HG02588 (cell line): ENCODE measurements around the gene MRPL20.
A peak's percentile ranks its signal among the peaks of the same experiment; 100 is the strongest.
"Not testable (repeated sequence)": the region's sequence is repeated elsewhere in the genome, so short reads cannot be mapped to it uniquely, and the experiment has no call there.

Source experiments
- ATAC-seq: cut with Tn5 transposase; IDR thresholded peaks from one replicate; pipeline ENCODE4 v1.9.1; 2021; ENCODE audit warnings: mild to moderate bottlenecking, moderate library complexity; ENCODE audit not compliant: unreplicated experiment

The MRPL20 gene

DNA sequence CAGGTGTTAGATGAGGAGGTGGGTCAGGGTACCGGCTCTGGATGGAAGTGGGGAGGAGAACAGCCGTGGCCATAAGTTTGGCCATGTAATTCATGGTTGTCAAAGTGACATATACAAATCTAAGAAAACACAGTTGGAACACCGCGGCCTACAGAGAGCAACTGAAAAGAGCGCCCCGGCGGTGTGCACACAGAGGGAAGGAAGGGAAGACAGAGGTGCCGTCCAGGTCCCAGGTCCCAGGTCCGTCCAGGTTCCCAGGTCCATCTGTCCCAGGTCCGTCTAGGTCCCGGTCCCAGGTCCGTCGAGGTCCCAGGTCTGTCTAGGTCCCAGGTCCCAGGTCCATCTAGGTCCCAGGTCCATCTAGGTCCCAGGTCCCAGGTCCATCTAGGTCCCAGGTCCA is 4.5 kb upstream of the MRPL20 start:
- no peak for ATAC-seq

DNA sequence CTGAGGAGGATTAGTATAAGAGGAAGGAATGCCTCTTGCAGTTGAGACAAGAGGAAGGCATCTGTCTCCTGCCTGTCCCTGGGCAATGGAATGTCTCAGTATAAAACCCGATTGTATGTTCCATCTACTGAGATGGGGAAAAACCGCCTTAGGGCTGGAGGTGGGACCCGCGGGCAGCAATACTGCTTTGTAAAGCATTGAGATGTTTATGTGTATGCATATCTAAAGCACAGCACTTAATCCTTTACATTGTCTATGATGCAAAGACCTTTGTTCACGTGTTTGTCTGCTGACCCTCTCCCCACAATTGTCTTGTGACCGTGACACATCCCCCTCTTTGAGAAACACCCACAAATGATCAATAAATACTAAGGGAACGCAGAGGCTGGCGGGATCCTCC is 3.1 kb upstream of the MRPL20 start:
- ATAC-seq, result not testable (repeated sequence)

- peak; percentile 25 for ATAC-seq
Observed at GRCh38 chr1:1407636-1408318, 684 bp upstream of the MRPL20 start.

DNA sequence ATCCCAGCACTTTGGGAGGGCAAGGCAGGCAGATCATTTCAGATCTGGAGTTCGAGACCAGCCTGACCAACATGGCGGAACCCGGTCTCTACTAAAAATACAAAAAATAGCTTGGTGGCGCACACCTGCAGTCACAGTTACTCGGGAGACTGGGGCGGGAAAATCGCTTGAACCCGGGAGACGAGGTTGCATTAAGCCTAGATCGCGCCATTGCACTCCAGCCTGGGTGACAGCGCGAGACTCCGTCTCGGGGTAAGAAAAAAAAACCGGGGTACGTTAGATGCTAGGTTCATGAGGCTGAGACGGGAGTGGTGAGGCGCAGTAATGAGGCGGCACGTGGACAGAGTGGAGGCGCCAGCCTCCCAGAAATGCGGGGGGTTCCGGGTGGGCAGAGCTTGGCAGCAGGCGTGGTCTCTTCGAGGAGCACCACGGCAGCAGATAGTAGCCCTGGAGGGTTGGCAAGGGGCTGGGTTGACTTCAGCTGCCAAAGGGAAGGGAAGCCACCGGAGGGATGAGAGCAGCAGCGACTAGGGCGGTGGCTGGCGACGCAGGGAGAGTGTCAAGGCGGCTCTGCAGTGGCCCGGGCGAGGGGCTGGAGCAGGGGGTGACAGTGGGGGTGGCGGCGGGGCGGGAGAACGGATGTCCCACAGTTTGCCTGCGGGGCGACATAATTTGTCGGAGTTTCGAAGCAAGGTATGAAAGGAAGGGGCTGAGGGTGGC is 832 bp downstream of the MRPL20 start:
- no peak for ATAC-seq

GRCh38 chr1:1403653-1404052 is 3.4 kb downstream of the MRPL20 start:
- ATAC-seq, result no peak

DNA sequence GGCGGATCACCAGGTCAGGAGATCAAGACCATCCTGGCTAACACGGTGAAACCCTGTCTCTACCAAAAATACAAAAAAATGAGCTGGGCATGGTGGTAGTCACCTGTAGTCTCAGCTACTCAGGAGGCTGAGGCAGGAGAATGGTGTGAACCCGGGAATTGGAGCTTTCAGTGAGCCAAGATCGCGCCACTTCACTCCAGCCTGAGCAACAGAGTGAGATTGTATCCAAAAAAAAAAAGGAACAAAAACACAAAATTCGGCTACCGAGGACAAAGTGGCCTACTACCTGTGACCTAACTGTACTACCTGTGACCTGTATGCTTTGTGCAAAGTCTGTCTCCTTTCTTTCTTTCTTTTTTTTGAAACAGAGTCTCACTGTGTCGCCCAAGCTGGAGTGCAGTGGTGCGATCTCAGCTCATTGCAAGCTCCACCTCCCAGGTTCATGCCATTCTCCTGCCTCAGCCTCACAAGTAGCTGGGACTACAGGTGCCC is 4.1 kb downstream of the MRPL20 start:
- not testable (repeated sequence) for ATAC-seq

- no peak for ATAC-seq
Observed at GRCh38 chr1:1402072-1402900, 4.8 kb downstream of the MRPL20 start.

GRCh38 chr1:1401457-1402010 is 5.6 kb downstream of the MRPL20 start:
- no peak for ATAC-seq

- no peak for ATAC-seq
Observed at GRCh38 chr1:1400576-1401456, 6.3 kb downstream of the MRPL20 start.

GRCh38 chr1:1399872-1400575 is 7.1 kb downstream of the MRPL20 start:
- no peak for ATAC-seq

DNA sequence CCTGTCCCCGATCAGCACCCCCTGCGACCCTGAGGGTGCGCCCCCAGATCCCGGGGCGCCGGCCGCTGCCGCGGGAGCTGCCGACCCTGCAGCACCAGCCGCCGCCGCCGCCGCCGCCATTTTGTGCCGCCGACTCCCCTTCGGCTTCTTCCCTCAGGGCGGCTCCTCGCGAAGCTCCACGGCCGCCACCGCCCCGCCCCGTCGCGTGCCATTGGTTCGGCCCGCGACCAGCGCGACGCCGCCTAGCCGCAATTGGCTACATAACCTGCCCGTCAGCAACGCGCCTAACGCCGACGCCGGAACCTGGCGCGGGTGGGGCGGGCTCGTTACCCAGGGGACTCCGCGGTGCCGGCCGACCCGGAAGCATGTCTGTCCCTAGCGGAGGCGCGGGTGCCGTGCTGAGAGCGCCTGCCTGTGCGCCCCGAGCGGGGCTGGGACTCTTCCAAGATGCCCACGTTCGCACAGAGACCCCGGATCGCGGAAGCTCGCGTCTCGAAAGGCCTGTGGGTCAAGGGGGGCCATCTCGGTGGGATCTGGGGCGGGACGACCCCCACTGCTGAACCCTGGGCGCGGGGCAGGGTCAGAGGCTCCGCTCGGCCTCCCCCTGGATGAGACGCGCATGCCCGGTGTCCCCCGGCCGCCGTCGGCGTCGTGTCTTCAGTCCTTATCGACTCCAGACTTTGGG is 7.8 kb downstream of the MRPL20 start, which contains the start of gene CCNL2:
Gene CCNL2, minus strand, starts transcription at position 149 of the 685 bp plus-strand sequence. Its CDS starts 29 bp downstream, at position 120.
- peak; percentile 89 for ATAC-seq

DNA sequence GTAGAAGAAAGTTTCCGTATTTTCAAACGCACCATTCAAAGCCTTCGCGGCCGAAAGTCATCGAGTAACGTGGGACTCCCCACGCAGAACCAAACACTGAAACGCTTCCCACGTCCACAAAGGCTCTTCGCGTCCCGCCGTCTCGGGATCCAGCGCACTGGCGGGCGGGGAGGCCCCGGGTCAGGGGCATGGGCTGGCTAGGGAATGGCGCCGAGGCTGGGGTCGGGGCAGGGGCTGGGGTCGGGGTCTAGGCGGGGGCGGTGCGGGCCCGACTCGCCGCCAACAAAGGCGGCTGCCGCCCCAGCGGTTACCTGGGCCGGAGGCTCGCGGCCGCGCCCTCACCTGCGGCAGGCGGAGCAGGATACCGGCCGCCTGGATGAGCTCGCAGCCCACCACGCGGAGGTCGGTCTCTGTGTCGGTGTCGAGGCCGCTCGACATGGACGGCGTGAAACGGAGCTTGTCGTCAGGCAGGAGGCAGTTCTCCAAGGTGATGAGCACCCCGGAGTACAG is 8.4 kb downstream of the MRPL20 start:
- peak; percentile 11 for ATAC-seq

DNA sequence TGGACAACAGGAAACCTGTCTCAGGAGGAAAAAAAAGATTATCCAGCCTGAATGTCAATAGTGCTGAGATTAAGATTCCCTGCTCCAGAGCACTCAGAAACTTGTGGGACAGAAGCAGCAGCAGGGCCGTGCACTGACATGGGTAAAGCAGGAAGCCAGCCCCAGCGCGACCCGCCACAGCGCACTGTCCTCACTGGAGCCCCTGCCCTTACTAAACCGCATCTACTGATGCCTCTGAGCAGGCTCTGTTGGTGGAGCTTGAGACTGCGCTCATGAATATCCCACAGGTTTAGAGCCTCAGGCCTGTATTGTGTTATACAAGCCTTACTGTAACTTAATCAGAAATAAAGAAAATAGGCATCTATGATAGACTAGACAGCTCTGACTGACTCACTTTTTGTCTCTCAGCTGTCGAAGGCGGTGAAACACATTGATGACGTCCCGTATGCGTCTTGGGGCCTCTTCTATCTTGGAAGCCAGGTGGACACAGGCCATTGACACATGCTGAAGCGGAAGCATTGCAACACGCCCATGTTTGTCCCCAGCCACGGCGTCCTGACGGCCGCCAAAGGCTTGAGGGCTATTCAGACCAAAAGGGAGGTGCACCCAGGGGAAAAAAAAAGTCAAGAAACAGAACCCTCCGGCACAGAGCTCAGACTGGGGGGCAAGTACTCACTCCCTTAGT is 9.1 kb downstream of the MRPL20 start:
- ATAC-seq, result no peak

DNA sequence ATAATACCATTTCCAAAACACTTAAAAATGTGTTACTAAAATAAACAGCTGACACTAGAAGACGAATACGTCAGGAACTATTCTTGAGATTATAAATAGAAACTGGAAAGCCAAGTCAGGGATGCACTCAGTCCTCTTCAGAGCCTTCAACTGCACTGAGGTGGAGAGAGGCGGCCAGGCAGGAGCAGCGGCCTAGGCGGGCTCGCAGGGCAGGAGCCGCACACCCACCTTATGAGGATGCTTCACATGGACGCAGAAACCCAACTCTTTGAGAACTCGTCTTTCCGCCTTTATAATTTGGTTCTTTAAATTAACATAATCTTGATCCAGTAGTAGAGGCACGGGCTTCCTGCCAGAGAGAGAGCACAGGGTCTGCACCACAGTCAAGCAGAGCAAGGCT is 11.9 kb downstream of the MRPL20 start:
- no peak for ATAC-seq

DNA sequence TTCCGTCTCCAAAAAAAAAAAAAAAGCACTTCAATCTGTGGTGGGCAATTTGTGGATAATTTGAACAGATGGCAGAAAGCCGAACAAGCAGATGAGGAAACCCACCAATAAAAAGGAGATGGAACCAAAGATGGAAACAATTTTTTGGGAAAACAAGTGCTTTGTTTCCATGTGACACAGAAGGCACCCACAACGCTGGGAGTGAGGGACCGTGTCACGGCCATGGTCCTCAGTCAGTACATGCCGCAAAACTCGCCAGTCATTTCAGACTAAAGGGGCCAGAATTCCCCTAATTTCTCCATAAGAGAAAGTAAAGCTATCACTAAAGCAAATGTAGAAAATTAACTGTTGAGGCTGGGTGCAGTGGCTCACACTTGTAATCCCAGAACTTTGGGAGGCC is 13.0 kb downstream of the MRPL20 start:
- ATAC-seq, result no peak

DNA sequence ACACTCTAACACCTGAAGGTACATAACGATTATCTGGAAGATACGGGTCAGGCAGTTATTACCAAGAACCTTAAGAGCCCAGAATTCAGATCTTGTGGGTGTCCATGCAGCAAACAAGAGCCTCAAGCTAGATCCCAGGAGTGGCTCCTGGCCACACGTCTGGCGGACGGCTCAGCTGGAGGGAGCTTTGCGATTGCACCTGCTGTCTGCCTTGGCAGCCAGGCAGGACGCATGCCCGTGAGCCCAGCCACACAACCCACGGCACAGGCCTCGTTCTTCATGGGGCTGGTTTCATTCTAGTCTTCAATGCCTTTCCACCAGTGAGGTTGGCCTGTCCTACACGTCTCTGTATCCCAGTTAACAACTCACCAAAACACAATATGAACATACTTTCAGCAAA is 13.7 kb downstream of the MRPL20 start:
- no peak for ATAC-seq

DNA sequence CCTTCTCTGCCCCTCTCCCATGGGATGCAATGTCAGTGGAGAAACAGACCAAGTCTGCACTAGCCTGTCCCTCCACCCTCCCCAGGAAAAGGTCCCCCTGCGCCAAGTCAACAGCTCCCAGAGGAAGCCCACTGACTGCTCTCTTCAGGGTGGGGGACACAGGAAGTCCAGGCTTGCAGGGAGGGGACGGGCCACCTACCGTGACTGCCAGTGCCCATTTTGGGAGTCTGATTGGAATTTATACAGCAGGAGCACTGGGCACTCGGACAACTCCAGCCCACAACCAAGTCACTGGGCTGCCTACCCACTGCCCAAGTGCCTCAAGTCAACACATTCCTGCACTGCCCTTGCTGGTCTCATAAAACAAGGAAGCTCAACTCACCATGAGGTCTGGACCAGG is 14.1 kb downstream of the MRPL20 start:
- no peak for ATAC-seq

DNA sequence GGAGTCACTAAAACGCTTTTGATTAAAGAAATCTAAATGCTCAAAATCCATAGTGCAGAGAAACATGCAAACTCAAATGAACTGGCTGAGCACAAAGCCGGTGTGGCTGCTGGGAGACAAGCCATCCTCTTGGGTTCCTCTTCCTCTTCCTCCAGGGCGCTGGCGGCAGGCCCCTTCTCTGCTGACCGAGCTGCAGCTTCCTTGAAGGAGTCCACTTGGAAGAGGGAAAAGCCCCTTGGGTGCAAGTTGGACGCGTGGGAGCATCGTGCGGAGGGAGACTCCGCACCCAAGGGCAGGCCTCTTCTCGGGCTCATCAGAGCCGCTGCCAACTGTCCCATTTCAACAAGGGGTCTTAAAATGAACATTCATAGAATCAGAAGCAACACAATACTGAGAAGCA is 15.9 kb downstream of the MRPL20 start:
- ATAC-seq, result no peak
